Activated CD8-positive, alpha-beta T cell treated with anti-CD3 and anti-CD28 coated beads for 36 hours (primary cell): Measurements from ENCODE around the gene SASH1. TPM values are rescaled to one million over a fixed set of nuclear protein-coding genes. Genes with fewer than 3 reads are reported as not detected.

ENCODE experiments used
- ATAC-seq: fragments of 200-7000 bp; cut with Tn5 transposase; one replicate; pipeline ENCODE4 v1.10.0; 2021; ENCODE audit warnings: mild to moderate bottlenecking, moderate library complexity
- CTCF ChIA-PET: fragments of 350-600 bp; sonication (Branson Sonifier 250); formaldehyde crosslinking; loops from one replicate; lab custom pipeline; 2021; ENCODE audit warnings: antibody characterized with exemption; lab: Charles Lee
- POLR2A ChIA-PET: fragments of 350-600 bp; sonication (Branson Sonifier 250); formaldehyde crosslinking; loops from one replicate; lab custom pipeline; 2021; ENCODE audit warnings: antibody characterized with exemption; lab: Charles Lee
- DNase-seq: peaks from one replicate; pipeline ENCODE4 v3.0.0-alpha.2; 2020
- H3K27ac Mint-ChIP-seq: one replicate; pipeline ENCODE4 v1.8.0; 2021; ENCODE audit warnings: mild to moderate bottlenecking, mixed read lengths
- H3K27me3 Mint-ChIP-seq: one replicate; pipeline ENCODE4 v1.8.0; 2021; ENCODE audit warnings: mixed read lengths
- H3K36me3 Mint-ChIP-seq: one replicate; pipeline ENCODE4 v1.8.0; 2021; ENCODE audit warnings: low read depth, mixed read lengths
- H3K4me1 Mint-ChIP-seq: one replicate; pipeline ENCODE4 v1.8.0; 2021; ENCODE audit warnings: low read depth, mixed read lengths
- H3K4me3 Mint-ChIP-seq: one replicate; pipeline ENCODE4 v1.8.0; 2021; ENCODE audit warnings: mild to moderate bottlenecking, moderate library complexity, mixed read lengths
- H3K9me3 Mint-ChIP-seq: one replicate; pipeline ENCODE4 v1.8.0; 2021; ENCODE audit warnings: mixed read lengths
- CTCF ChIP-seq: fragments of 200-600 bp; IDR thresholded peaks from one replicate; pipeline ENCODE4 v1.8.0; 2022; ENCODE audit warnings: antibody characterized with exemption, mild to moderate bottlenecking
- intact Hi-C: fragments of 100-400 bp; cut with micrococcal nuclease; formaldehyde crosslinking; loops from one replicate; pipeline ENCODE4 v1.10.0; 2022
- total RNA-seq, 2 experiments: library from RNA; stranded (reverse); gene quantifications; one replicate each; pipeline ENCODE4 v1.2.3, GENCODE V29; 2021

SASH1 gene
- total RNA-seq, 2 experiments from 2014 or later: 0.04 to 0.05 TPM

- Mint-ChIP-seq H3K4me1 (no peaks in the 10 kb centered on the region), H3K4me3 (no peak overlapping the region), H3K9me3 (no peaks in the 10 kb centered on the region), H3K36me3 (no peaks in the 10 kb centered on the region), H3K27ac (no peak overlapping the region), H3K27me3 (peaks cover 15% of the 10 kb centered on the region)
- ChIA-PET CTCF (interaction anchor here (0.8 kb wide), 1 partner anchor 19 kb away, joined by 4 read pairs; no protein-coding TSS in a partner anchor), POLR2A (no interaction called here)
- ATAC-seq (no peak), DNase-seq (no peak)
- intact Hi-C loops: no loop called here
- no peak for TF ChIP-seq CTCF
Observed at GRCh38 chr6:148509119-148509799, 166.6 kb downstream of the SASH1 start.

- intact Hi-C loops: no loop called here
- H3K36me3 Mint-ChIP-seq: no peaks in the 10 kb centered on the region
- H3K9me3 Mint-ChIP-seq: no peaks in the 10 kb centered on the region
- H3K27ac Mint-ChIP-seq: no peak overlapping the region
- ATAC-seq (no peak), DNase-seq (no peak)
- H3K27me3 Mint-ChIP-seq: peaks cover 15% of the 10 kb centered on the region
- no peaks in the 10 kb centered on the region for H3K4me1 Mint-ChIP-seq
- no peak for TF ChIP-seq CTCF
- H3K4me3 Mint-ChIP-seq: no peak overlapping the region
- ChIA-PET CTCF (no interaction called here), POLR2A (no interaction called here)
Observed at GRCh38 chr6:148509800-148510581, 167.4 kb downstream of the SASH1 start.

- no peak for ATAC-seq
- no peaks in the 10 kb centered on the region for H3K4me1 Mint-ChIP-seq
- POLR2A ChIA-PET: no interaction called here
- H3K9me3 Mint-ChIP-seq: no peaks in the 10 kb centered on the region
- peaks cover 10% of the 10 kb centered on the region for H3K27me3 Mint-ChIP-seq
- no peaks in the 10 kb centered on the region for H3K36me3 Mint-ChIP-seq
- H3K27ac Mint-ChIP-seq: no peak overlapping the region
- TF ChIP-seq CTCF: no peak
- H3K4me3 Mint-ChIP-seq: no peak overlapping the region
- no peak for DNase-seq
- intact Hi-C loops: no loop called here
- CTCF ChIA-PET: no interaction called here
Observed at GRCh38 chr6:148513145-148514071, 170.8 kb downstream of the SASH1 start.

- ATAC-seq (no peak), DNase-seq (no peak)
- no peak overlapping the region for H3K27ac Mint-ChIP-seq
- ChIA-PET CTCF (no interaction called here), POLR2A (no interaction called here)
- peaks cover 5% of the 10 kb centered on the region for H3K27me3 Mint-ChIP-seq
- no peaks in the 10 kb centered on the region for H3K36me3 Mint-ChIP-seq
- intact Hi-C loops: no loop called here
- H3K4me1 Mint-ChIP-seq: no peaks in the 10 kb centered on the region
- H3K4me3 Mint-ChIP-seq: no peak overlapping the region
- TF ChIP-seq CTCF: no peak
- no peaks in the 10 kb centered on the region for H3K9me3 Mint-ChIP-seq
Observed at GRCh38 chr6:148514091-148514845, 171.6 kb downstream of the SASH1 start.
